ENCODE data around the gene RNF157.

DNA sequence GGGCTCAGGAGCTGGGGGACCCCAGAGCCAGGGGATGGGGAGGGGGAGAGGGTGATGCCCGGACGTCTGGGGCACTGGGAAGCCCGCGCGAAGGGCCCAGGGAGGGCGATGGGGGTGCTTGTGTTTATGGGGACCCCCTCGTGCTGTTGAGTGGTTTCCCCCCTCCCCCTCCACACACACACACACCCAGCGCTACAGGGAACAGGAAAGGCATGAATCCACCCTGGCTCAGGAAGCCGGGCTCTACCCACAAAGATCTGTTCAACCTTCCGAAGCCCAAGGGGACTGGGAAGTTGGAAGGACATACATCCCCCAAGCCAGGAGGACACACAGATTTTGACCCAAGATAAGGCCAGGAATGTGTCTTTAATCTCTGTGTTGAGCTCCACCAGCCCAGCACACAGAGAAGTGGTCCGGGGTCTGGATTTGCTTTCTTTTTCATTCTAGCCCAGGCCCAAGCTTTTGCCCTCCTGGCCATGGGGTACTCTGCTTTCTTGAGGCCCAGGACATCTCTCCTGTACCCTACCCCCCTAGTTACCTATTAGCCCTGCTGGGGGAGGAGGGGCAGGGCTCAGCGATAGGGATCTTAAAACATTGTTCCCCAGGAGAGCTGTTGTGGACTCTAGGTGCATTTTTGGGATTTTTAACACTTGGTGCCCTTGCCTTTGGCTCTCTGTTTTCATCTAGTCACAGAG, 26.1 kb upstream of the RNF157 start:
- TF ChIP-seq, protein P1, sequence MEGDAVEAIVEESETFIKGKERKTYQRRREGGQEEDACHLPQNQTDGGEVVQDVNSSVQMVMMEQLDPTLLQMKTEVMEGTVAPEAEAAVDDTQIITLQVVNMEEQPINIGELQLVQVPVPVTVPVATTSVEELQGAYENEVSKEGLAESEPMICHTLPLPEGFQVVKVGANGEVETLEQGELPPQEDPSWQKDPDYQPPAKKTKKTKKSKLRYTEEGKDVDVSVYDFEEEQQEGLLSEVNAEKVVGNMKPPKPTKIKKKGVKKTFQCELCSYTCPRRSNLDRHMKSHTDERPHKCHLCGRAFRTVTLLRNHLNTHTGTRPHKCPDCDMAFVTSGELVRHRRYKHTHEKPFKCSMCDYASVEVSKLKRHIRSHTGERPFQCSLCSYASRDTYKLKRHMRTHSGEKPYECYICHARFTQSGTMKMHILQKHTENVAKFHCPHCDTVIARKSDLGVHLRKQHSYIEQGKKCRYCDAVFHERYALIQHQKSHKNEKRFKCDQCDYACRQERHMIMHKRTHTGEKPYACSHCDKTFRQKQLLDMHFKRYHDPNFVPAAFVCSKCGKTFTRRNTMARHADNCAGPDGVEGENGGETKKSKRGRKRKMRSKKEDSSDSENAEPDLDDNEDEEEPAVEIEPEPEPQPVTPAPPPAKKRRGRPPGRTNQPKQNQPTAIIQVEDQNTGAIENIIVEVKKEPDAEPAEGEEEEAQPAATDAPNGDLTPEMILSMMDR (IDR thresholded peaks at IDR 0.05 in 4 of 5, conservative IDR thresholded peaks at IDR 0.05 in 1 of 5) = no peak
- peak in 1 of 2 donors; percentile 10 for TF ChIP-seq POLR2A (IDR thresholded peaks at IDR 0.05)

Measured in gastrocnemius medialis (tissue), 4 donors.